IMR-90 (cell line): ENCODE data around the gene ACOT12. TPM values are rescaled to one million over a fixed set of nuclear protein-coding genes. Genes with fewer than 3 reads are reported as not detected.

ENCODE experiments used
- ATAC-seq: fragments of 200-7000 bp; cut with Tn5 transposase; 2 replicates; pipeline ENCODE4 v1.9.1; 2020; ENCODE audit warnings: low read depth, mild to moderate bottlenecking, moderate library complexity
- BruUV-seq: library from RNA; stranded (reverse); fragments of 400-500 nt; replicated peaks from 2 replicates; lab custom pipeline; 2021; lab: Mats Ljungman, UMichigan
- CTCF ChIA-PET: fragments of 300-600 bp; formaldehyde crosslinking; extraction: SDS; loops from one replicate; lab custom pipeline; 2021; ENCODE audit warnings: antibody characterized with exemption; lab: Yijun Ruan, JAX
- POLR2A ChIA-PET: fragments of 300-600 bp; sonication (Branson Sonifier 250); formaldehyde crosslinking; loops from one replicate; lab custom pipeline; 2022; ENCODE audit warnings: antibody characterized with exemption; ENCODE audit not compliant: unreplicated experiment; lab: Charles Lee
- DNase-seq: peaks from one replicate; pipeline ENCODE4 v3.0.0; 2013
- H2AFZ ChIP-seq: replicated peaks from 2 replicates; pipeline ENCODE3; 2013; ENCODE audit warnings: low read length, mild to moderate bottlenecking; ENCODE audit not compliant: poor library complexity
- H2AK5ac ChIP-seq: 2 replicates; pipeline ENCODE4 v1.6.1; 2013; ENCODE audit warnings: low read depth, low read length, inconsistent platforms
- H2AK9ac ChIP-seq: replicated peaks from 2 replicates; pipeline ENCODE3; 2013; ENCODE audit warnings: mild to moderate bottlenecking, low read depth, low read length, moderate library complexity; ENCODE audit not compliant: poor library complexity
- H2BK120ac ChIP-seq: 2 replicates; pipeline ENCODE4 v1.6.1; 2013; ENCODE audit warnings: low read depth, low read length, inconsistent platforms
- H2BK15ac ChIP-seq: 3 replicates; pipeline ENCODE4 v1.6.1; 2013; ENCODE audit warnings: low read depth, low read length, inconsistent platforms
- H2BK20ac ChIP-seq: 2 replicates; pipeline ENCODE4 v1.6.1; 2013; ENCODE audit warnings: low read depth, mild to moderate bottlenecking, inconsistent platforms, low read length, moderate library complexity
- H2BK5ac ChIP-seq: 2 replicates; pipeline ENCODE4 v1.6.1; 2013; ENCODE audit warnings: mild to moderate bottlenecking, low read depth, low read length, inconsistent platforms; ENCODE audit not compliant: poor library complexity, severe bottlenecking
- H3K14ac ChIP-seq: replicated peaks from 2 replicates; pipeline ENCODE4 v1.6.1; 2013; ENCODE audit warnings: low read depth, low read length, inconsistent platforms
- H3K18ac ChIP-seq: 2 replicates; pipeline ENCODE4 v1.6.1; 2013; ENCODE audit warnings: low read depth, low read length, control low read depth
- H3K23ac ChIP-seq: 2 replicates; pipeline ENCODE4 v1.6.1; 2013; ENCODE audit warnings: low read depth, low read length, inconsistent platforms
- H3K27ac ChIP-seq: 2 replicates; pipeline ENCODE4 v1.5.1; 2013; ENCODE audit warnings: mild to moderate bottlenecking, control low read depth, low read length; ENCODE audit not compliant: insufficient read depth
- H3K27me3 ChIP-seq: 2 replicates; pipeline ENCODE4 v1.6.1; 2013; ENCODE audit warnings: low read length; ENCODE audit not compliant: control insufficient read depth, insufficient read depth
- H3K36me3 ChIP-seq: 2 replicates; pipeline ENCODE4 v1.6.1; 2013; ENCODE audit warnings: low read length, mixed read lengths; ENCODE audit not compliant: control insufficient read depth, insufficient read depth
- H3K4ac ChIP-seq: 2 replicates; pipeline ENCODE4 v1.6.1; 2013; ENCODE audit warnings: low read depth, low read length, inconsistent platforms
- H3K4me1 ChIP-seq: 2 replicates; pipeline ENCODE4 v1.6.1; 2013; ENCODE audit warnings: low read length, mixed read lengths; ENCODE audit not compliant: control insufficient read depth, insufficient read depth
- H3K4me2 ChIP-seq: 2 replicates; pipeline ENCODE4 v1.6.1; 2013; ENCODE audit warnings: low read depth, mild to moderate bottlenecking, control low read depth, low read length, moderate library complexity
- H3K4me3 ChIP-seq: 2 replicates; pipeline ENCODE4 v1.5.1; 2013; ENCODE audit warnings: low read depth, mild to moderate bottlenecking, control low read depth, low read length, moderate library complexity; ENCODE audit not compliant: insufficient read depth
- H3K56ac ChIP-seq: 2 replicates; pipeline ENCODE4 v1.6.1; 2013; ENCODE audit warnings: low read length, inconsistent platforms; ENCODE audit not compliant: insufficient read depth; ENCODE audit errors: extremely low read depth
- H3K79me1 ChIP-seq, 2 experiments: 2 replicates each; pipeline ENCODE4 v1.6.1; 2013; ENCODE audit warnings: low read length in 2 of 2, inconsistent platforms in 1 of 2, low read depth in 1 of 2
- H3K9ac ChIP-seq: 2 replicates; pipeline ENCODE4 v1.6.1; 2013; ENCODE audit warnings: low read depth, low read length, control low read depth
- H3K9me1 ChIP-seq: 2 replicates; pipeline ENCODE4 v1.6.1; 2013; ENCODE audit warnings: low read length, inconsistent platforms; ENCODE audit not compliant: insufficient read depth
- H3K9me3 ChIP-seq: 2 replicates; pipeline ENCODE4 v1.6.1; 2013; ENCODE audit warnings: low read length; ENCODE audit not compliant: control insufficient read depth, insufficient read depth
- H4K20me1 ChIP-seq: 2 replicates; pipeline ENCODE4 v1.6.1; 2013; ENCODE audit warnings: low read length, inconsistent platforms; ENCODE audit not compliant: insufficient read depth
- H4K5ac ChIP-seq: 2 replicates; pipeline ENCODE4 v1.6.1; 2013; ENCODE audit warnings: mild to moderate bottlenecking, low read depth, low read length, control low read depth
- H4K8ac ChIP-seq, 2 experiments: 2 replicates each; pipeline ENCODE4 v1.6.1; 2013; ENCODE audit warnings: low read depth in 2 of 2, low read length in 2 of 2, control low read depth in 1 of 2, inconsistent platforms in 1 of 2
- H4K91ac ChIP-seq: 2 replicates; pipeline ENCODE4 v1.6.1; 2013; ENCODE audit warnings: low read depth, low read length, inconsistent platforms; ENCODE audit not compliant: insufficient read depth
- BHLHE40 ChIP-seq: fragments of 150-350 bp; IDR thresholded peaks from 2 replicates; pipeline ENCODE4 v1.6.1; 2016; ENCODE audit warnings: mild to moderate bottlenecking, low read depth, low read length
- CEBPB ChIP-seq: IDR thresholded peaks from 2 replicates; pipeline ENCODE4 v1.6.1; 2012; ENCODE audit warnings: low read depth, low read length, improper control_type of control experiment
- CHD1 ChIP-seq: IDR thresholded peaks from 2 replicates; pipeline ENCODE4 v1.6.1; 2012; ENCODE audit warnings: low read depth, low read length, improper control_type of control experiment
- MAFK ChIP-seq: IDR thresholded peaks from 2 replicates; pipeline ENCODE4 v1.6.1; 2012; ENCODE audit warnings: low read depth, low read length, improper control_type of control experiment
- MAZ ChIP-seq: IDR thresholded peaks from 2 replicates; pipeline ENCODE4 v1.6.1; 2012; ENCODE audit warnings: low read depth, mild to moderate bottlenecking, low read length, improper control_type of control experiment, moderate library complexity, borderline replicate concordance
- POLR2A ChIP-seq: IDR thresholded peaks from 2 replicates; pipeline ENCODE4 v1.6.1; 2012; ENCODE audit warnings: mild to moderate bottlenecking, low read depth, low read length
- RAD21 ChIP-seq: IDR thresholded peaks from 2 replicates; pipeline ENCODE4 v1.6.1; 2012; ENCODE audit warnings: low read length, improper control_type of control experiment
- RFX5 ChIP-seq: IDR thresholded peaks from 2 replicates; pipeline ENCODE4 v1.8.0; 2012; ENCODE audit warnings: low read depth, mild to moderate bottlenecking, low read length, moderate library complexity
- WGBS, 2 experiments: methylation state at CpG; one replicate each; pipeline versions ENCODE4 v1.1.5 to v1.1.7; 2013; ENCODE audit warnings: missing lambda C conversion rate in 2 of 2; ENCODE audit not compliant: insufficient read length in 1 of 2; ENCODE audit errors: extremely low coverage in 2 of 2; 5-methylcytosine and 5-hydroxymethylcytosine counted together
- dilution Hi-C: fragments of 300-500 bp; cut with HindIII; formaldehyde crosslinking; loops from one replicate; pipeline ENCODE4 v1.14.3; 2018; ENCODE audit warnings: low sequenced_read_pairs; ENCODE audit not compliant: unreplicated experiment
- in situ Hi-C: fragments of 300-500 bp; cut with MboI; formaldehyde crosslinking; loops from 3 replicates; pipeline ENCODE4 v1.14.3; 2019; ENCODE audit warnings: low sequenced_read_pairs, inconsistent platforms, mixed read lengths
- intact Hi-C: fragments of 100-400 bp; cut with micrococcal nuclease; formaldehyde crosslinking; loops from 2 replicates; pipeline ENCODE4 v1.10.0; 2022
- polyA plus RNA-seq, 3 experiments: library from polyadenylated mRNA; depleted of rRNA; stranded (reverse); fragments of >200 nt; gene quantifications; 2 replicates each; pipeline ENCODE4 v1.2.3, GENCODE V29; 2012; ENCODE audit warnings: low replicate concordance in 1 of 3
- total RNA-seq: library from RNA; depleted of rRNA; stranded (reverse); fragments of >200 nt; gene quantifications from 2 replicates; pipeline ENCODE4 v1.2.3, GENCODE V29; 2012
- TF ChIP-seq, protein P1 (sequence below): fragments of 150-350 bp; IDR thresholded peaks from 2 replicates; pipeline ENCODE4 v1.6.1; 2016; ENCODE audit warnings: low read depth, mild to moderate bottlenecking, low read length, moderate library complexity, borderline replicate concordance

The ACOT12 gene
- total and polyA plus RNA-seq, 2 of the 4 experiments (the other 2 are of a cell fraction) = not detected

DNA sequence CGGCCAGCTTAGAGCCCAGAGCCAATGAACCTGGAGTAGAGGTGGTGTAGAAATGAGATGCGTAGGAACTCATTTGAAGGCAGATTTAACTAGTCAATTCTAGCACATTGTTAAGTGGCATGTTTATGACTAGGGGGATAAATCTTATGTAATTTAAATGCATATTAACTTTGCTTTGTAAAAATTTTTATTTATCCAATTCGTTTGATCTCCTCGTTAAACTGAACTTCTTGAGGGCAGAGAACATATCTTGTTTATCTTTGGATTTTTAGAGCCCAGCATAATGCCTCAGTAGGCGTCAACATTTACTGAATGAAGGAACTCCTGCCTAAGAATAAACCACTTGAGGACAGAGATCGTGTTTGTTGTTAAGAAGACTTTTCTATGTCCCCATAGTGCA is 41.1 kb upstream of the ACOT12 start:
- no peak overlapping the region for H2AK5ac ChIP-seq
- 80% methylated on average over 2 of the region's 6 CpGs; no CpG with 5 or more reads in 1 of the 2 experiments for WGBS, 2 experiments
- ChIA-PET CTCF (no interaction called here), POLR2A (no interaction called here)
- no peaks in the 10 kb centered on the region; the same call in 1 of the 2 replicates for H3K9me1 ChIP-seq
- H4K5ac ChIP-seq = no peak overlapping the region
- dilution Hi-C loops = no loop called here
- no peak overlapping the region for H3K56ac ChIP-seq
- in situ Hi-C loops = no loop called here
- H4K91ac ChIP-seq = no peak overlapping the region
- no peak overlapping the region for H2BK120ac ChIP-seq
- no peaks in the 10 kb centered on the region for H3K9me3 ChIP-seq
- H4K20me1 ChIP-seq = no peaks in the 10 kb centered on the region
- H2AFZ ChIP-seq = no peak overlapping the region
- no peak overlapping the region for H3K4me3 ChIP-seq
- H3K36me3 ChIP-seq = no peaks in the 10 kb centered on the region
- ATAC-seq = no peak
- no peak overlapping the region for H2BK5ac ChIP-seq
- no peak overlapping the region for H3K14ac ChIP-seq
- H2AK9ac ChIP-seq = no peak overlapping the region
- no peaks in the 10 kb centered on the region for H3K4me1 ChIP-seq
- no TSS peak for BruUV-seq
- H3K27me3 ChIP-seq = no peaks in the 10 kb centered on the region
- no peak overlapping the region for H3K23ac ChIP-seq
- DNase-seq = no peak
- no peak overlapping the region for H4K8ac ChIP-seq
- no peak overlapping the region for H2BK15ac ChIP-seq
- intact Hi-C loops = no loop called here
- no peak overlapping the region for H3K18ac ChIP-seq
- no peak for TF ChIP-seq RAD21
- TF ChIP-seq BHLHE40 = no peak
- no peak for TF ChIP-seq MAZ
- TF ChIP-seq, protein P1, sequence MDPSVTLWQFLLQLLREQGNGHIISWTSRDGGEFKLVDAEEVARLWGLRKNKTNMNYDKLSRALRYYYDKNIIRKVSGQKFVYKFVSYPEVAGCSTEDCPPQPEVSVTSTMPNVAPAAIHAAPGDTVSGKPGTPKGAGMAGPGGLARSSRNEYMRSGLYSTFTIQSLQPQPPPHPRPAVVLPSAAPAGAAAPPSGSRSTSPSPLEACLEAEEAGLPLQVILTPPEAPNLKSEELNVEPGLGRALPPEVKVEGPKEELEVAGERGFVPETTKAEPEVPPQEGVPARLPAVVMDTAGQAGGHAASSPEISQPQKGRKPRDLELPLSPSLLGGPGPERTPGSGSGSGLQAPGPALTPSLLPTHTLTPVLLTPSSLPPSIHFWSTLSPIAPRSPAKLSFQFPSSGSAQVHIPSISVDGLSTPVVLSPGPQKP = no peak
- TF ChIP-seq RFX5 = no peak
- TF ChIP-seq CHD1 = no peak
- TF ChIP-seq MAFK = no peak
- no peak for TF ChIP-seq CEBPB
- TF ChIP-seq POLR2A = no peak
- H3K4me2 ChIP-seq = no peak overlapping the region
- no peak overlapping the region for H3K9ac ChIP-seq
- H3K4ac ChIP-seq = no peak overlapping the region
- no peak overlapping the region for H2BK20ac ChIP-seq
- H3K79me1 ChIP-seq = no peaks in the 10 kb centered on the region
- no peak overlapping the region for H3K27ac ChIP-seq
